ENCODE data around the gene MAVS.
"Not testable (repeated sequence)": the region's sequence is repeated elsewhere in the genome, so short reads cannot be mapped to it uniquely, and the experiment has no call there.

MAVS gene

DNA sequence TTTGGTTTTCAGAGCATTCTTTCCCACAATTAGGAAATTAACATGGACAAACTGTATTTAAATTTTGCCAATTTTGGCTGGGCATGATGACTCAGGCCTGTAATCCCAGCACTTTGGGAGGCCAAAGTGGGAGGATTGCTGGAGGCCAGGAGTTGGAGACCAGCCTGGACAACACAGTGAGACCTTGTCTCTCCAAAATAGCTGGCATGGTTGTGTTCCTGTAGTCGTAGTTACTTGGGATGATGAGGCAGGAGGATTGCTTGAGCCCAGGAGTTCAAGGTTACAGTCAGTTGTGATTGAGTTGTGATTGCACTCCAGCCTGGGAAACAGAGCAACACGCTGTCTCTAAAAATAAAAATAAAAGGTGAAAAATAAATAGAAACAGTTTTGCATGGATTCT, 57.6 kb downstream of the MAVS start:
- Histone ChIP-seq H3K27me3 (replicated peaks; ENCODE audit: control insufficient read depth, insufficient read depth, low read length) (no peaks in the 10 kb centered on the region), H3K36me3 (ENCODE audit: control insufficient read depth, insufficient read depth, low read length, severe bottlenecking) (peaks cover 15% of the 10 kb centered on the region), H3K4me3 (ENCODE audit: low read length) (no peak overlapping the region), H3K9me3 (ENCODE audit: control insufficient read depth, low read length) (no peaks in the 10 kb centered on the region), H3K9ac (ENCODE audit: low read length) (no peak overlapping the region), H3K4me1 (ENCODE audit: control insufficient read depth, insufficient read depth, low read length) (peaks cover 54% of the 10 kb centered on the region)
- no peak for DNase-seq (ENCODE audit: low read depth)

DNA sequence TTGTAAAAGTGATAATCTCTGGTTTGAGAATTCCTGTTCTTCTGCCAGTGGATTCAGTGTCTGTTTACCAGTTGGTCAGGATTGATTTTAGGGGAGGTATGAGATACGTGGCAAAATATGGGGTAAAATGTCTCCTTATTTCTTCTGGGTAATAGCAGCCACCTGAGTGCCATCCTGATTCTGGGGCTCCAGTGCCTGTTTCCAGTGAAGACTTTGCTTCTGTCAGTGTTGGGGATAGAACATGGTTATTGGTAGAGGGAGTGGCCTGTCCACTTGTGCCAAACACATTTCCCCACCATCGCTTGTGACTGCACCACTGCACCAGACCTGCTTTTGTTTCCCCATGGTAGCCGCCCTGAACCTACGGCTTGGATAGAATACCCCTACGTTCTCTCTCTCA, 58.2 kb downstream of the MAVS start:
- Histone ChIP-seq H3K36me3 (ENCODE audit: control insufficient read depth, insufficient read depth, low read length, severe bottlenecking) (peaks cover 21% of the 10 kb centered on the region), H3K4me3 (ENCODE audit: low read length) (no peak overlapping the region), H3K4me1 (ENCODE audit: control insufficient read depth, insufficient read depth, low read length) (peaks cover 50% of the 10 kb centered on the region), H3K9ac (ENCODE audit: low read length) (no peak overlapping the region), H3K9me3 (ENCODE audit: control insufficient read depth, low read length) (no peaks in the 10 kb centered on the region), H3K27me3 (replicated peaks; ENCODE audit: control insufficient read depth, insufficient read depth, low read length) (no peaks in the 10 kb centered on the region)
- DNase-seq (ENCODE audit: low read depth) = no peak

DNA sequence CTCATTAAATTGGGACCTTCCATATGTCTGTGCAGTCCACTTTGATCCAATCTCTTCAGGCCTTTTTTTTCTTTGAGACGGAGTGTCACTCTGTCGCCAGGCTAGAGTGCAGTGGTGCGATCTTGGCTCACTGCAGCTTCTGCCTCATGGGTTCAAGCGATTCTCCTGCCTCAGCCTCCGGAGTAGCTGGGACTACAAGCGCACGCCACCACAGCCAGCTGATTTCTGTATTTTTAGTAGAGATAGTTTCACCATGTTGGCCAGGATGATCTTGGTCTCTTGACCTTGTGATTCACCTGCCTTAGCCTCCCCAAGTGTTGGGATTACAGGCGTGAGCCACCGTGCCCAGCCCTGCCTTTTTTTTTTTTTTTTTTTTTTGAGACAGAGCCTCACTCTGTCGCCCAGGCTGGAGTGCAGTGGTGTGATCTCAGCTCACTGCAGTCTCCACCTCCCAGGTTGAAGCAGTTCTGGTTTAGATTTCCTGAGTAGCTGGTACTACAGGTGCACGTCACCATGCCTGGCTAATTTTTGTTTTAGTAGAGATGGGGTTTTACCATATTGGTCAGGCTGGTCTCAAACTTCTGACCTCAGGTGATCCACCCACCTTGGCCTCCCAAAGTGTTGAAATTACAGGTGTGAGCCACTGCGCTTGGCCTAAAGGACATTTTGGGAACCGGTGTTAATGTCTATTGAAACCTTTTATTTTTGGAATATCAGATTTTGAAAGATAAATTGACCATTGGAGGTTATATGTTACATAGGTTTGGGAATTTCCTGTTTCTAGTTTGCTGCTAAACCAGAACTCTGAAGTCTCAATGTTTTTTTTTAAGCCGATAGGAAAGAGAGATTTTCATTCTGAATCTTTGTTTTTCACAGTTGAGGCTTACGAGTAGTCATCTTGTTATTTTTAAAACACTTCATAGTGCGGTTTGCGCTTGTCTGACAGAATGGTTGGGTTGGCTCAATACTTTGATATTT, 60.4 kb downstream of the MAVS start:
- H3K9me3 ChIP-seq (ENCODE audit: control insufficient read depth, low read length); H3K27me3 ChIP-seq (replicated peaks; ENCODE audit: control insufficient read depth, insufficient read depth, low read length); H3K9ac ChIP-seq (ENCODE audit: low read length); DNase-seq (ENCODE audit: low read depth); H3K4me3 ChIP-seq (ENCODE audit: low read length): not testable (repeated sequence)
- Histone ChIP-seq H3K4me1 (ENCODE audit: control insufficient read depth, insufficient read depth, low read length) (peaks cover 33% of the 10 kb centered on the region), H3K36me3 (ENCODE audit: control insufficient read depth, insufficient read depth, low read length, severe bottlenecking) (peaks cover 42% of the 10 kb centered on the region)

DNA sequence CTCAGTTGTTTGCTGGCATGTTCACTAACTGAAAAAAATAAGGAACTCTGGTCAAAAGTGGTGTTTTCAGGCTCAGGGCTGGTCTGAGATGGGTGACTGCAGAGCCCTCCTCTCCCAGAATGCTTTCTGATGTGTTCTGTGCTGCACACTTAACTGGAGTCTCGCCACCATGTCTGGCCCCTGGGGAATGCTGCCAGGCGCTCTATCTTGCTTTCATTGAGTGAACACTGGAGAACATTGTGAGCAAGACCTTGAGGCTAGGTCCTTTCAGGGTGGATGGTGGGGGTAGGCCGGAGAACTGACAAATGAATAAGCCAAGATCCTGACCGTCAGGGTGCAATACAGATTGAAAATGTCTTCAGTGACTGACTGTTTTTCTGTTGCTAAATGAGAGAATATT, 62.0 kb downstream of the MAVS start:
- H3K36me3 ChIP-seq (ENCODE audit: control insufficient read depth, insufficient read depth, low read length, severe bottlenecking) = peaks cover 57% of the 10 kb centered on the region
- no peaks in the 10 kb centered on the region for H3K9me3 ChIP-seq (ENCODE audit: control insufficient read depth, low read length)
- no peak for DNase-seq (ENCODE audit: low read depth)
- H3K4me3 ChIP-seq (ENCODE audit: low read length) = no peak overlapping the region
- no peaks in the 10 kb centered on the region for H3K27me3 ChIP-seq (replicated peaks; ENCODE audit: control insufficient read depth, insufficient read depth, low read length)
- peaks cover 26% of the 10 kb centered on the region for H3K4me1 ChIP-seq (ENCODE audit: control insufficient read depth, insufficient read depth, low read length)
- no peak overlapping the region for H3K9ac ChIP-seq (ENCODE audit: low read length)

DNA sequence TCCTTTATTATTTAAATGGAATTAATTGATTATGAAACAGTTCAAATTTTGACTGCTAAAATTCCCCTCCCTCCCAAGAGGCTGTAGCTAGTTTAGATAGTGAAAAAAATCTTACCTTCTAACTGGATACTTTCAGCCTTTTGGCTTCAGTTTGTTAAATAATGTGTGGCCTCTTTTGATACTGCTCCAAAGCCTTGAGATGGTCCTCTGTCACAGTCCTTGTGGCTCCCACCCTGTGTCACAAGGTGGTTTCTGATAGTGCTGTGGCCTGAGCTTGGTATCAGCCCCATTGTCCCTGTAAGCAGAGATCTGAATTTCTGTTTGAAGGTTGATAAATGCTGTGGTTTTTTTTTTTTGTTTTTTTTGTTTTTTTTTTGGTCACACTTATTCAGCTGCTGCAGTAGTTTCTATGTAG, 63.3 kb downstream of the MAVS start:
- no peak for DNase-seq (ENCODE audit: low read depth)
- no peak overlapping the region for H3K9ac ChIP-seq (ENCODE audit: low read length)
- no peaks in the 10 kb centered on the region for H3K27me3 ChIP-seq (replicated peaks; ENCODE audit: control insufficient read depth, insufficient read depth, low read length)
- no peaks in the 10 kb centered on the region for H3K9me3 ChIP-seq (ENCODE audit: control insufficient read depth, low read length)
- no peak overlapping the region for H3K4me3 ChIP-seq (ENCODE audit: low read length)
- H3K36me3 ChIP-seq (ENCODE audit: control insufficient read depth, insufficient read depth, low read length, severe bottlenecking) = peaks cover 69% of the 10 kb centered on the region
- H3K4me1 ChIP-seq (ENCODE audit: control insufficient read depth, insufficient read depth, low read length) = peaks cover 15% of the 10 kb centered on the region

DNA sequence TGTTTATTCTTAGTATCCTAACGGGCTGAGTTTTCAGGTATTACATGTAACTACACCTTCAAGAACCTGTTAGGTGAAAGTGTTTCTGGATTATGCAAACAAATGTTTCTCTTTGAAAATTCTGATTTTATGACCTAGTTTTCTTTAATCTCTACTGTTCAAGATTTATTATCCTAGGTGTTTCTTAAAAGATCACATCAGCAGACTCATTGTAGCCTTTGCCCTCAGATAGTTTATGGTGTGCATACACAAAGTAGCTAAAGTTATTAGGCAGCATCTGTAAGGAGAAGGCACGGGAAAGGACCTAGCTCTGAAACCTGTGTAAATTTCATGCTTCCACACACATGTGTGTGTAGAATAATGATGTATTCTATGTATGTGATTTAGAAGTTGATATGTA, 64.2 kb downstream of the MAVS start:
- no peak overlapping the region for H3K4me3 ChIP-seq (ENCODE audit: low read length)

DNA sequence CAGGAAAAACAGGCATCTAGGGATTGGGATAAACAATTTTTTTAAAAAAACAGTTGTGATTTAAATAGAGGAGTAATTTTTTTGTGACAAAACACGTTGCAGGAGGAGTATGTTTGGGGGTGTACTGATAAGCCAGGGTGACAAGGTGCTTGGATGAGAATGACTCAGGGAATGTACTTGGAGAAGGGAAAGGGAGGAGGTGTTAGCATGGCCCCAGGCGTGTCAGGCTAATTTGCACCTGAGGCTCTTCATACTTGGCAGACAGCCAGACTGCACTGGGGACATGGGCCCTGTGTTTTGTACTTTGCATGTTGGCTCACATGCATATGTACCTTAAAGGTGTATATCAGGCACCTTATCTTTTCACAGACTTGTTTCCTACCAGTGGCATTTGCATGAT, 65.3 kb downstream of the MAVS start:
- Histone ChIP-seq H3K36me3 (ENCODE audit: control insufficient read depth, insufficient read depth, low read length, severe bottlenecking) (peaks cover 81% of the 10 kb centered on the region), H3K9ac (ENCODE audit: low read length) (no peak overlapping the region), H3K4me3 (ENCODE audit: low read length) (no peak overlapping the region), H3K9me3 (ENCODE audit: control insufficient read depth, low read length) (no peaks in the 10 kb centered on the region), H3K27me3 (replicated peaks; ENCODE audit: control insufficient read depth, insufficient read depth, low read length) (no peaks in the 10 kb centered on the region), H3K4me1 (ENCODE audit: control insufficient read depth, insufficient read depth, low read length) (peaks cover 16% of the 10 kb centered on the region)
- no peak for DNase-seq (ENCODE audit: low read depth)

More for the DNA sequence above, 64.2 kb downstream of the MAVS start:
- peaks cover 75% of the 10 kb centered on the region for H3K36me3 ChIP-seq (ENCODE audit: control insufficient read depth, insufficient read depth, low read length, severe bottlenecking)
- no peaks in the 10 kb centered on the region for H3K27me3 ChIP-seq (replicated peaks; ENCODE audit: control insufficient read depth, insufficient read depth, low read length)
- peaks cover 13% of the 10 kb centered on the region for H3K4me1 ChIP-seq (ENCODE audit: control insufficient read depth, insufficient read depth, low read length)
- H3K9me3 ChIP-seq (ENCODE audit: control insufficient read depth, low read length) = no peaks in the 10 kb centered on the region
- DNase-seq (ENCODE audit: low read depth) = no peak
- H3K9ac ChIP-seq (ENCODE audit: low read length) = no peak overlapping the region

DNA sequence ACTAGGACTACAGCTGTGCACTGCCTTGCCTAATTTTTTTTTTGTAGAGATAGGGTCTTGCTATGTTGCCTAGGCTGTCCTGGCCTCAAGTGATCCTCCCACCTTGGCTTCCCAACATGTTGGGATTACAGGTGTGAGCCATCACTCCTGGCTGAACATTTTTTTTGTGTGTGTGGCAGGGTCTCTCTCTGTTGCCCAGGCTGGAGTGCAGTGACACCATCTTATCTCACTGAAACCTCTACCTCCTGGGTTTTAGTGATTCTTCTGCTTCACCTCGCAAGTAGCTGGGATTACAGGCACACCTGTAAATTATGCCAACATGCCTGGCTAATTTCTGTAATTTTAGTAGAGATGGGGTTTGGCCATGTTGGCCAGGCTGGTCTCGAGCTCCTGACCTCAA, 67.8 kb downstream of the MAVS start:
- Histone ChIP-seq H3K4me3 (ENCODE audit: low read length) (no peak overlapping the region), H3K36me3 (ENCODE audit: control insufficient read depth, insufficient read depth, low read length, severe bottlenecking) (peaks cover 83% of the 10 kb centered on the region), H3K9ac (ENCODE audit: low read length) (no peak overlapping the region), H3K4me1 (ENCODE audit: control insufficient read depth, insufficient read depth, low read length) (peaks cover 13% of the 10 kb centered on the region), H3K9me3 (ENCODE audit: control insufficient read depth, low read length) (no peaks in the 10 kb centered on the region), H3K27me3 (replicated peaks; ENCODE audit: control insufficient read depth, insufficient read depth, low read length) (no peaks in the 10 kb centered on the region)
- no peak for DNase-seq (ENCODE audit: low read depth)

DNA sequence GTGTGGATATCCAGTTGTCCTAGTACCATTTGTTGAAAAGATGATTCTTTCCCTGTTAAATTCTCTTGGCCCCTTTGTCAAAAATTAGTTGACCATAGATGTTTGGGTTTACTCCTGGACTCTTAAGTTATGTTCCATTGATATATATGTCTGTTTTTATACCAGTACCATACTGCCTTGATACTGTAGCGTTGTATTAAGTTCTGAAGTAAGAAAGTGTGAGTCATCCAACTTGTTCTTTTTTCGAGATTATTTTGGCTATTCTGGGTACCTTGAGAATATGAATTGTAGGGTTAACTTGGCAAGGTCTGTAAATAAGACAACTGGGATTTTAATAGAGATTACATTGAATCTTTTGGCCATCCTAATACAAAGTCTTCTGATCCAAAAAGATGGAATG, 69.1 kb downstream of the MAVS start:
- H3K9ac ChIP-seq (ENCODE audit: low read length) = no peak overlapping the region
- H3K27me3 ChIP-seq (replicated peaks; ENCODE audit: control insufficient read depth, insufficient read depth, low read length) = no peaks in the 10 kb centered on the region
- peaks cover 20% of the 10 kb centered on the region for H3K4me1 ChIP-seq (ENCODE audit: control insufficient read depth, insufficient read depth, low read length)
- DNase-seq (ENCODE audit: low read depth) = no peak
- no peak overlapping the region for H3K4me3 ChIP-seq (ENCODE audit: low read length)
- H3K9me3 ChIP-seq (ENCODE audit: control insufficient read depth, low read length) = no peaks in the 10 kb centered on the region
- peaks cover 71% of the 10 kb centered on the region for H3K36me3 ChIP-seq (ENCODE audit: control insufficient read depth, insufficient read depth, low read length, severe bottlenecking)

DNA sequence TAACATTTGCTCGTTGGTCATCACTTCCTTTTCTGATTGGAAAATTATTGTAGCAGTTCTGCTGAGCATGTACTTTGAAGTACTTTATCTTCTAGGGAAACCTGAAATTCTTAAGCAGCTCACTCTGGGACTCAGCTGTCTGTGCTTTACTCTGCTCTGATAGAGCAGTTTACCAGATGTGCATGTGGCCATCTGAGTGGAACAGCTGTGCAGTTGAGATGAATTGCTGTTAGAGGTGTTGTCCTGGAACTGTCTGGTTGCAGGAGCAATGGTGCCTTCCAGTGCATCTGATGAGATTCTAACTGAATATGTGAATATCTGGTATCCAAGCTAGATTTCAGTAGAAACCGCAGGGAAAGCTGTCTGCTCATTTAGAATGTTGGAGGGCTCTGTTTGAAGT, 69.7 kb downstream of the MAVS start:
- Histone ChIP-seq H3K9ac (ENCODE audit: low read length) (no peak overlapping the region), H3K4me1 (ENCODE audit: control insufficient read depth, insufficient read depth, low read length) (peaks cover 20% of the 10 kb centered on the region), H3K9me3 (ENCODE audit: control insufficient read depth, low read length) (no peaks in the 10 kb centered on the region), H3K27me3 (replicated peaks; ENCODE audit: control insufficient read depth, insufficient read depth, low read length) (no peaks in the 10 kb centered on the region), H3K4me3 (ENCODE audit: low read length) (no peak overlapping the region), H3K36me3 (ENCODE audit: control insufficient read depth, insufficient read depth, low read length, severe bottlenecking) (peaks cover 65% of the 10 kb centered on the region)
- DNase-seq (ENCODE audit: low read depth) = no peak

DNA sequence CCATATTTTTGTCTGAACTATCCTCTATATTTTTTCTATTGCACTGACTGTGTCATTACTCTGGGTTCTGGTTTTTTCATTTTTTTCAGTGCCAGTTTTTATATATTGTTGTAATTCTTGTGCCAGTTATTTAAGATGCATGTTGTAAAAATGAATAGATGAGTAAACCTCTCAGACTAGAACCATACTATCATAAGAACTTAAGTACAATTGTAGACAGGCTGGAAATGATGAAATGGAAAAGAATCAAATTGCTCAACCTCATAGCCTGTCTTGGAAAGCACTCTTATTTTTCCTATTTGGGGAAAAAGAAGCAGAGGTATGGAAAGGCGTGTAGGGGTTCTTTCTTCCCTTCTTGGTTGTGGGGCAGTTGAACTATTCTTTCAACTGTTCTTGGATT, 72.7 kb downstream of the MAVS start:
- Histone ChIP-seq H3K9me3 (ENCODE audit: control insufficient read depth, low read length) (no peaks in the 10 kb centered on the region), H3K27me3 (replicated peaks; ENCODE audit: control insufficient read depth, insufficient read depth, low read length) (no peaks in the 10 kb centered on the region), H3K4me1 (ENCODE audit: control insufficient read depth, insufficient read depth, low read length) (peaks cover 36% of the 10 kb centered on the region), H3K4me3 (ENCODE audit: low read length) (no peak overlapping the region), H3K36me3 (ENCODE audit: control insufficient read depth, insufficient read depth, low read length, severe bottlenecking) (peaks cover 59% of the 10 kb centered on the region), H3K9ac (ENCODE audit: low read length) (no peak overlapping the region)
- peak; percentile 91 for DNase-seq (ENCODE audit: low read depth)
